ENCODE measurements around the gene NETO1. TPM values are rescaled to one million over a fixed set of nuclear protein-coding genes. Genes with fewer than 3 reads are reported as not detected.
A peak's percentile ranks its signal among the peaks of the same experiment; 100 is the strongest.

NETO1 gene
- total and polyA plus RNA-seq, 8 donors = 0.26 to 2.3 (median 1.3) TPM; not detected in 4

- intact Hi-C loops (cut with DNase I) = no loop called here
- 9 to 14% methylated on average over 47 to 57 of the region's 57 CpGs for WGBS, 2 donors
- H3K27ac ChIP-seq = no peak overlapping the region
- no peak for TF ChIP-seq CTCF (IDR thresholded peaks at IDR 0.05)
- ATAC-seq (no peak), FAIRE-seq (no peak), DNase-seq (peak in 1 of 6 donors; percentile 47)
- no peaks in the 10 kb centered on the region for H3K4me1 ChIP-seq
- no peaks in the 10 kb centered on the region for H3K36me3 ChIP-seq
- peak overlapping the region in 1 of 4 donors; percentile 23 for H3K4me3 ChIP-seq
- H3K27me3 ChIP-seq = peaks cover 0 to 13% (median 2%) of the 10 kb centered on the region in 4 donors
- no peaks in the 10 kb centered on the region for H3K9me3 ChIP-seq
Observed at GRCh38 chr18:72869226-72870185, 1.7 kb upstream of the NETO1 start.

DNA sequence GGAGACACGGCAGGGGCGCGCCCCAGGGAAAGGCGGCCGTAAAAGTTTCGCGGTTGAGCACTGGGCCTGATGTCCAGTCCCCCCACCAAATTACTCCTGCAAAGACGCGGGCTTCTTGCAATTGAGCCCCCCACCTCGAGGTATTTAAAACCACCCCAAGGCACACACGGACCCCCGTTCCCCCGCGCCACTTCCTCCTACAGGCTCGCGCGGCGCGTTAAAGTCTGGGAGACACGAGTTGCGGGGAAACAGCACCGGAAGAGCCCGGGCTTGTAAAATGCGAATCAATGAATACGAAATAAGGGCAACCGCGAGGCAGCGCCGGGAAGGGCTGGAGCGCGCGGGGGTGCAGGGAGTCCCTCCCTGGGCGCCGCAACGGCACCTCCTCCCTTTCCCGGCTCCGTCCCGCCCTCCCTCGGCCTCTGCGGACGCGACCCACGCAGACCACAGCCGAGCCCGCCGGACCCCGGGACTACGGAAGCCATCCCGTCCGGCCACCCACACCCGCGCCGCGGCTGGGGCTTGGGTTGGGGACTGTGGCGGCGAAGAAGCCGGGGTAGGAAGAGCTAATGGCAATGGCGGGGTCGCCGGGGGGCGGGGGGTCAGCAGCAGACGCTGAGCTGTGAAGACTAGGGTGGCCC, 918 bp upstream of the NETO1 start:
- TF ChIP-seq CTCF (IDR thresholded peaks at IDR 0.05) = no peak
- intact Hi-C loops (cut with DNase I) = no loop called here
- Histone ChIP-seq H3K4me1 (no peaks in the 10 kb centered on the region), H3K27ac (no peak overlapping the region), H3K4me3 (peak overlapping the region in 2 of 4 donors; percentile 23 to 36), H3K9me3 (no peaks in the 10 kb centered on the region), H3K36me3 (no peaks in the 10 kb centered on the region), H3K27me3 (peaks cover 0 to 13% (median 2%) of the 10 kb centered on the region in 4 donors)
- ATAC-seq (peak in 1 of 4 donors; percentile 22), DNase-seq (peak in 2 of 6 donors; percentile 56 to 67), FAIRE-seq (no peak)
- 1% methylated on average over 59 to 62 of the region's 62 CpGs for WGBS, 2 donors

GRCh38 chr18:72866901-72867745, 664 bp downstream of the NETO1 start:
- peak in 1 of 6 donors; percentile 57 for DNase-seq
- H3K4me1 ChIP-seq = no peaks in the 10 kb centered on the region
- 1% methylated on average over 71 to 102 of the region's 102 CpGs for WGBS, 2 donors
- H3K27me3 ChIP-seq = peaks cover 0 to 13% (median 2%) of the 10 kb centered on the region in 4 donors
- intact Hi-C loops (cut with DNase I) = no loop called here
- no peak for ATAC-seq
- no peak for FAIRE-seq
- no peak overlapping the region for H3K27ac ChIP-seq
- no peak for TF ChIP-seq CTCF (IDR thresholded peaks at IDR 0.05)
- no peaks in the 10 kb centered on the region for H3K36me3 ChIP-seq
- no peaks in the 10 kb centered on the region for H3K9me3 ChIP-seq
- peak overlapping the region in 2 of 4 donors; percentile 11 to 36 for H3K4me3 ChIP-seq

DNA sequence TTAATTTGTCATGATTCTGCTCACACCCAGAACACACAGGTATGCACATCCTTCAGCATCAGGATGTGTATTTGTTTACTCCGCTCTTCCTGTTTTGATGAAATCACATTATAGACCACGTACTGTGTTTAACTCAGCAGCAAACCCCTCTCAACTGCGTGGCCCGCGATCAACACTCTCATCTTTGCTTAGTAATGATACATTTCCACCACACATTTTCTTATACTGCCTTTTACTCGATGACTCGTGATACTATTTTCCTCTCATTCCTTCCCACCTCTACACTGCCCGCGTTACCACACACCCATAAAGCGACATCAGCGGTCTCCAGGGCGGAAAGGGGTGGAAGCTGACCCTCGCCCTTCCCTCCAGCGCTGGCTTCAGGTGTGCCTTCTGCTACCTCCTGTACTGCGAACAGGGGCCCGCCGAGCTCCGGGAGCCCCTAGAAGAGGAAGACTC, 1.3 kb downstream of the NETO1 start:
- ATAC-seq (no peak), FAIRE-seq (no peak), DNase-seq (no peak)
- H3K36me3 ChIP-seq = no peaks in the 10 kb centered on the region
- no peak overlapping the region for H3K27ac ChIP-seq
- peak overlapping the region in 2 of 4 donors; percentile 11 to 26 for H3K4me3 ChIP-seq
- intact Hi-C loops (cut with DNase I) = no loop called here
- no peaks in the 10 kb centered on the region for H3K9me3 ChIP-seq
- TF ChIP-seq CTCF (IDR thresholded peaks at IDR 0.05) = no peak
- H3K27me3 ChIP-seq = peaks cover 0 to 13% (median 2%) of the 10 kb centered on the region in 4 donors
- H3K4me1 ChIP-seq = no peaks in the 10 kb centered on the region
- 7% methylated on average over 18 of the region's 18 CpGs for WGBS, 2 donors
